Measurements from ENCODE around the gene NAV2. TPM values are rescaled to one million over a fixed set of nuclear protein-coding genes. Genes with fewer than 3 reads are reported as not detected.

Gene NAV2
- total RNA-seq, 2 experiments from 2014 or later = 0.23 to 0.71 TPM

GRCh38 chr11:19812096-19812495 is 99.5 kb downstream of the NAV2 start:
- no peaks in the 10 kb centered on the region for H3K36me3 Mint-ChIP-seq (ENCODE audit: low read depth)
- ChIA-PET POLR2A (no interaction called here), CTCF (no interaction called here)
- H3K4me3 Mint-ChIP-seq = no peak overlapping the region
- H3K4me1 Mint-ChIP-seq (ENCODE audit: low read depth) = no peaks in the 10 kb centered on the region
- H3K27me3 Mint-ChIP-seq (ENCODE audit: low read depth) = no peaks in the 10 kb centered on the region
- ATAC-seq (no peak), DNase-seq (no peak)
- H3K9me3 Mint-ChIP-seq (ENCODE audit: insufficient read depth) = no peaks in the 10 kb centered on the region
- no peak overlapping the region for H3K27ac Mint-ChIP-seq

DNA sequence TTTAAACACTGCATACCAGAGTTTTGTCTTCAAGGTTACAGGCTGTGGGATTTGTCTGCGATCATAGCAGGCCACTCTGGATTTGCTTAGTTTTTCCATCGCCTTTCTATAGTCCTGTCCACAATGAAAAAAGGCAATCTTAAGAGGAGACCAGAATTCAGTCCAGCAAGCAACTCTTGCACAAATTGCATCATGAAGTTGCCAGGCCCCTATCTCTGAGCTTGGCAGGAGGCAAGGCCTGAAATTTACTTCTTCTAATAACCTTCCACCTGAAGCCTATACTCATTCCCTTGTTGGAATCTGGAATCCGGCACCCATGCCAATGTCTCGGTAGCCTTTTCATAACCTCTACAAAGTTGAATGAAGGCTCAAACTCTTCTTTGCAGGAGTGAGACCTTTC is 100.1 kb downstream of the NAV2 start:
- DNase-seq (no peak), ATAC-seq (no peak)
- no peak overlapping the region for H3K27ac Mint-ChIP-seq
- CTCF ChIA-PET = no interaction called here
- no peaks in the 10 kb centered on the region for H3K9me3 Mint-ChIP-seq (ENCODE audit: insufficient read depth)
- no peaks in the 10 kb centered on the region for H3K36me3 Mint-ChIP-seq (ENCODE audit: low read depth)
- POLR2A ChIA-PET = no interaction called here
- no peaks in the 10 kb centered on the region for H3K4me1 Mint-ChIP-seq (ENCODE audit: low read depth)
- no peaks in the 10 kb centered on the region for H3K27me3 Mint-ChIP-seq (ENCODE audit: low read depth)
- no peak overlapping the region for H3K4me3 Mint-ChIP-seq

DNA sequence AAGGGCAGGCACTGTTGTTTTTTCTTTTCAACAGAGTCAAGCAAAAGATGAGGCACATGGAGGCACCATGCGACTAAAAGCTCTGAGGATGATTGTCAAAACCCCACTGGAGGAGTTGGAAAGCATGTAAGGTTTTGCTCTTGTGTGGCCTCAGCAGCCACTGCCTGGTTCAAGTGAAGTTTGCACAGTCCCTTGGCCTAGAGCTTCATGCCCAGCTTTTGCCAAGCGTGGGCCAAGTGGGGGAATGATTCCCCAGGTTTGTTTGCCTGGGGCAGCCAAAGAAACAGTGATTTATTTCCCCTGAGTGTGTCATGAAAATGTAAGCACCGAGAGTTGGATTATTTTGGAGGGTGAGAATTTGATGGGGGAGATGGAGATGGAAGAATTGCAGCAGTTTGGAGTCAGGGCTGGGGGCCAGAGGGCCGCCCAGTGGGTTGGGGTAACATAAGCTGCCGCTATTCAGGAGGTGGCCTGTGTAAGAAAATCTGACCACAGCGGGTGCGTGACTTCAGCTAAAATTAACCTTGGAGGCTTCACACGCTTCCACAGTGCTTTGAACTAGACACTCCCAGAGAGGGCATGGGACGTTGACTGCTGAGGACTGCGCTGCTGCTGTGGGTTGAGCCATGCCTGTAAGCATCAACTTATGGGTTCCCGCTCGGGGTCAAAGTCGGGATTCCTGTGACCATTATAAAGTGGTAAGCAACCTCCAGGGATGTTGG is 100.7 kb downstream of the NAV2 start:
- no peak overlapping the region for H3K4me3 Mint-ChIP-seq
- no peak overlapping the region for H3K27ac Mint-ChIP-seq
- no peaks in the 10 kb centered on the region for H3K27me3 Mint-ChIP-seq (ENCODE audit: low read depth)
- CTCF ChIA-PET = no interaction called here
- no peaks in the 10 kb centered on the region for H3K4me1 Mint-ChIP-seq (ENCODE audit: low read depth)
- no peaks in the 10 kb centered on the region for H3K36me3 Mint-ChIP-seq (ENCODE audit: low read depth)
- no peak for DNase-seq
- no peaks in the 10 kb centered on the region for H3K9me3 Mint-ChIP-seq (ENCODE audit: insufficient read depth)
- POLR2A ChIA-PET = no interaction called here
- ATAC-seq = no peak

DNA sequence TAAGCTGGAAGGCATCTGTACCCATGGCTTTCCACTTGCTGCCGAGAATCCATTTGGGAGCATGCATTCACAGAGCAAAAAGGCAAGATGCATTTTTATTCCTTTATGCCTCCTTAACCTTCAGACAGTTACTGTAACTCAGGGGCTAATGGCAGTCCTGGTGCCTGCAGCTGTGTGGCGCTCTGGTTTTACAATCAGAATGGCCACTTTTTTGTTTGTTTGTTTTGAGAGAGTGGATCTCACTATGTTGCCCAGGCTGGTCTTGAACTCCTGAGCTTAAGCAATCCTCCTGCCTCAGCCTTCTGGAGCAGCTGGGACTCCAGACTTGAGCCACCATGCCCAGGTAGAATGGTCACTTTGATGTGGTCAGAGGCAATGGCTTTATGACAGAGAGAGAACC is 101.8 kb downstream of the NAV2 start:
- H3K4me3 Mint-ChIP-seq = no peak overlapping the region
- ChIA-PET CTCF (no interaction called here), POLR2A (no interaction called here)
- no peak overlapping the region for H3K27ac Mint-ChIP-seq
- H3K9me3 Mint-ChIP-seq (ENCODE audit: insufficient read depth) = no peaks in the 10 kb centered on the region
- no peak for DNase-seq
- no peak for ATAC-seq
- no peaks in the 10 kb centered on the region for H3K4me1 Mint-ChIP-seq (ENCODE audit: low read depth)
- H3K36me3 Mint-ChIP-seq (ENCODE audit: low read depth) = no peaks in the 10 kb centered on the region
- H3K27me3 Mint-ChIP-seq (ENCODE audit: low read depth) = no peaks in the 10 kb centered on the region

- CTCF ChIA-PET = no interaction called here
- Mint-ChIP-seq H3K27ac (no peak overlapping the region), H3K9me3 (ENCODE audit: insufficient read depth) (no peaks in the 10 kb centered on the region), H3K4me3 (no peak overlapping the region), H3K4me1 (ENCODE audit: low read depth) (no peaks in the 10 kb centered on the region), H3K27me3 (ENCODE audit: low read depth) (no peaks in the 10 kb centered on the region), H3K36me3 (ENCODE audit: low read depth) (no peaks in the 10 kb centered on the region)
- POLR2A ChIA-PET = no interaction called here
- ATAC-seq = no peak
- DNase-seq = no peak
These were observed 103.4 kb downstream of the NAV2 start for GRCh38 chr11:19816040-19816439.

GRCh38 chr11:19816817-19817216 is 104.2 kb downstream of the NAV2 start:
- Mint-ChIP-seq H3K27ac (no peak overlapping the region), H3K9me3 (ENCODE audit: insufficient read depth) (no peaks in the 10 kb centered on the region), H3K4me3 (no peak overlapping the region), H3K36me3 (ENCODE audit: low read depth) (no peaks in the 10 kb centered on the region), H3K4me1 (ENCODE audit: low read depth) (no peaks in the 10 kb centered on the region), H3K27me3 (ENCODE audit: low read depth) (no peaks in the 10 kb centered on the region)
- POLR2A ChIA-PET = no interaction called here
- CTCF ChIA-PET = no interaction called here
- ATAC-seq = no peak
- no peak for DNase-seq

- no peaks in the 10 kb centered on the region for H3K36me3 Mint-ChIP-seq (ENCODE audit: low read depth)
- ChIA-PET CTCF (no interaction called here), POLR2A (no interaction called here)
- ATAC-seq (no peak), DNase-seq (no peak)
- H3K27me3 Mint-ChIP-seq (ENCODE audit: low read depth) = no peaks in the 10 kb centered on the region
- H3K27ac Mint-ChIP-seq = no peak overlapping the region
- H3K4me3 Mint-ChIP-seq = no peak overlapping the region
- no peaks in the 10 kb centered on the region for H3K9me3 Mint-ChIP-seq (ENCODE audit: insufficient read depth)
- no peaks in the 10 kb centered on the region for H3K4me1 Mint-ChIP-seq (ENCODE audit: low read depth)
These were observed 104.7 kb downstream of the NAV2 start for GRCh38 chr11:19817265-19817851.

DNA sequence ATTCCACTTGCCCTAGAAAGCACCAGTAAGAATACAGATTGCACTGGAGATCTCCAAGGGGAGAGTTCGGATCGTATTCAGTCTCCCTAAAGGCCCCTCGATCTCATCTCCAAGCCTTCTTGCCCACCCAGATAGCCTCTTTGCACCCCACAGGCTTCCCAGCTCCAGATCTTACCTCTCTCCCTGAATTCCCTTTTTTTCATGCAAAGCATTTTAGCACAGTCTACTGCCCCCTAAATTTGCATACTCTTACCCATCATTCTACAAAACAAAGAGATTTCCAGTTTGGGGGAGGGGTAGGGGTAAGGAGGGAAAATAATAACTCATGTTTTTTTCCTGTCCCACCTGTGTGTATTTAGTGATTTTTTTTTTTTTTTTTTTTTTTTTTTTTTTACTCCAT is 105.2 kb downstream of the NAV2 start:
- H3K4me1 Mint-ChIP-seq (ENCODE audit: low read depth) = no peaks in the 10 kb centered on the region
- POLR2A ChIA-PET = no interaction called here
- CTCF ChIA-PET = no interaction called here
- H3K27me3 Mint-ChIP-seq (ENCODE audit: low read depth) = no peaks in the 10 kb centered on the region
- no peak for ATAC-seq
- no peak for DNase-seq
- no peaks in the 10 kb centered on the region for H3K9me3 Mint-ChIP-seq (ENCODE audit: insufficient read depth)
- H3K4me3 Mint-ChIP-seq = no peak overlapping the region
- H3K27ac Mint-ChIP-seq = no peak overlapping the region
- H3K36me3 Mint-ChIP-seq (ENCODE audit: low read depth) = no peaks in the 10 kb centered on the region

DNA sequence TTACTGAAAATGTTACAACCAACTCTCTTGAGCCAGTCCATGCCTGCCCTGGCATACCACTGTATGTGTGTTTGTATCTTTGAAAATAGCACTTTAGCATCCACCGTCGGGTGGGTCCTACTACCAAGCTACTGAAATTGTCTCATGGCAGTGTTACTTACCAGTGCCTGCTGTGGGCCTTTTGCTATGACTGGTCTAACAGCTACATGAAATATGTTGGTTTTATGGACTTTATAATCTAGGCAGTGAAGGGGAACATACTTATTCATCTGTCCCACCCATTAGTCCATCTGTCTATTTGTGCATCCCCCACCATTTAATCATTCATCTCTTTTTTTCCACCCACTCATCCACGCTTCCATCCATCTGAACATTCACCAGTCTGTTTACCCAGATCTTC is 106.0 kb downstream of the NAV2 start:
- no peaks in the 10 kb centered on the region for H3K9me3 Mint-ChIP-seq (ENCODE audit: insufficient read depth)
- H3K27ac Mint-ChIP-seq = no peak overlapping the region
- ChIA-PET CTCF (no interaction called here), POLR2A (no interaction called here)
- ATAC-seq = no peak
- no peak for DNase-seq
- H3K27me3 Mint-ChIP-seq (ENCODE audit: low read depth) = no peaks in the 10 kb centered on the region
- H3K4me3 Mint-ChIP-seq = no peak overlapping the region
- H3K4me1 Mint-ChIP-seq (ENCODE audit: low read depth) = no peaks in the 10 kb centered on the region
- no peaks in the 10 kb centered on the region for H3K36me3 Mint-ChIP-seq (ENCODE audit: low read depth)

DNA sequence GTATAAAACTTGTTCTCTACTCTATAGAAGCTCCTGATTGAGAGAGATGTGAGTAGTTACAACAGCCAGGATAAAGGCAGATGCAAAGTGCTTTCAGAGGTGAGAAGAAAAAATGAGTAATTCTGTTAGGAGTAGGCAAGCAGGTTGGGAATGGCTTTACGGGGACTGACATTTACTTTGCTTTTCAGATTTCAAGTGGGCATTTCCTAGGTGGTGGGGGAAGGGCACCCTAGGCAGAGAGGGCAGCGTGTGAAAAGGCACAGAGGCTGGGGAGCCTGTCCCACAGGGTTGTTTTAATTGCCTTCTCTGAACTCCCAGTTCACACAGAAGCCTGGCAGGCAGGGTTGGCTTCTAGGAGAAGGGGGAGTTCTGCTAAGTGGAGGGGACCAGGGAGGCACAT is 106.5 kb downstream of the NAV2 start:
- Mint-ChIP-seq H3K9me3 (ENCODE audit: insufficient read depth) (no peaks in the 10 kb centered on the region), H3K27me3 (ENCODE audit: low read depth) (no peaks in the 10 kb centered on the region), H3K27ac (no peak overlapping the region), H3K36me3 (ENCODE audit: low read depth) (no peaks in the 10 kb centered on the region), H3K4me3 (no peak overlapping the region), H3K4me1 (ENCODE audit: low read depth) (no peaks in the 10 kb centered on the region)
- DNase-seq (no peak), ATAC-seq (no peak)
- ChIA-PET CTCF (no interaction called here), POLR2A (no interaction called here)

- ATAC-seq (no peak), DNase-seq (no peak)
- ChIA-PET CTCF (no interaction called here), POLR2A (no interaction called here)
- Mint-ChIP-seq H3K9me3 (ENCODE audit: insufficient read depth) (no peaks in the 10 kb centered on the region), H3K4me3 (no peak overlapping the region), H3K27ac (no peak overlapping the region), H3K36me3 (ENCODE audit: low read depth) (no peaks in the 10 kb centered on the region), H3K27me3 (ENCODE audit: low read depth) (no peaks in the 10 kb centered on the region), H3K4me1 (ENCODE audit: low read depth) (no peaks in the 10 kb centered on the region)
These were observed 107.5 kb downstream of the NAV2 start for GRCh38 chr11:19820100-19820499.

- ATAC-seq (no peak), DNase-seq (no peak)
- POLR2A ChIA-PET = no interaction called here
- H3K4me1 Mint-ChIP-seq (ENCODE audit: low read depth) = no peaks in the 10 kb centered on the region
- no peak overlapping the region for H3K4me3 Mint-ChIP-seq
- H3K9me3 Mint-ChIP-seq (ENCODE audit: insufficient read depth) = no peaks in the 10 kb centered on the region
- CTCF ChIA-PET = no interaction called here
- no peaks in the 10 kb centered on the region for H3K36me3 Mint-ChIP-seq (ENCODE audit: low read depth)
- no peak overlapping the region for H3K27ac Mint-ChIP-seq
- peaks cover 2% of the 10 kb centered on the region for H3K27me3 Mint-ChIP-seq (ENCODE audit: low read depth)
These were observed 108.8 kb downstream of the NAV2 start for GRCh38 chr11:19821412-19821875.

DNA sequence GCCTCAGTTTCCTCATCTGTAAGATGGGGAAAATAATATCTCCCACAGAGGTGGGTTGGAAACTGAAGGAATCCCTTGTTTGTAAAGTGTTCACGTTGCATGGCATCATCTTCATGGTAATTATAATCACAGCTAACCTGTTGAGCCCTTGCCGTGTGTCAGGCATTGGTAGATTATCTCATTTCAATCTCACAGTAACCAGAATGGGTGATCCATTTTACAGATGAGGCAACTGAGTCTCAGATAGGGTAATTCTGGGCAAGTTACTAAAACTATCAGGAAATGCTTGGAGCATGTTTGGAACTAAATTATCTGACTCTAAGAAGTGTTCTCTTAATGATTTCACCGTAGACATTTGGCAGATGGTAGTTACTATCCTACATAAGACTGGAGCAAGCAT is 109.4 kb downstream of the NAV2 start:
- Mint-ChIP-seq H3K4me1 (ENCODE audit: low read depth) (no peaks in the 10 kb centered on the region), H3K27ac (no peak overlapping the region), H3K27me3 (ENCODE audit: low read depth) (peaks cover 2% of the 10 kb centered on the region), H3K9me3 (ENCODE audit: insufficient read depth) (no peaks in the 10 kb centered on the region), H3K36me3 (ENCODE audit: low read depth) (no peaks in the 10 kb centered on the region), H3K4me3 (no peak overlapping the region)
- DNase-seq (no peak), ATAC-seq (no peak)
- ChIA-PET CTCF (no interaction called here), POLR2A (no interaction called here)
